Heart left ventricle (tissue), 13 donors: ENCODE data around the gene BIRC7.

Experiments
- CTCF ChIP-seq, 12 donors: fragments of 200-600 bp; sonication (generic) in 4 of 12; IDR thresholded peaks; one replicate each; pipeline versions ENCODE4 v1.5.0 to v1.8.0; 2018 to 2022; ENCODE audit warnings: antibody characterized with exemption in 12 of 12, mild to moderate bottlenecking in 5 of 12
- POLR2A ChIP-seq, 2 donors: fragments of 450-650 bp; IDR thresholded peaks; one replicate each; pipeline ENCODE4 v1.6.1; 2017; ENCODE audit warnings: antibody characterized with exemption in 2 of 2, mild to moderate bottlenecking in 2 of 2, moderate library complexity in 2 of 2
- donor health status: ischemic (EF 13 %, LVEDD 7.1; RV severe dilation, severe dysfunction).
- donor health status: DM: no; HTN: yes; CAD: no.
- donor health status: DM: no; HTN: no; CAD: no.
- donor health status: ischemic (EF 25% LVEDD 6.9; RV normal size, moderate dysfunction).
- donor health status: ischemic (EF 25% LVEDD 5.7; RV mildly dilated, moderate dysfunction).
- donor health status: ischemic (EF 35%, LVEDD 5.7; RV mildly dilated, moderate dysfunction).
- donor health status: nonischemic (EF 11% LVEDD 7.7; RV severe dilation, severe dysfunction).
- donor health status: DM: yes; HTN: yes; CAD: no.
- donor health status: PGD.
- donor health status: ischemic (EF 29% LVEDD 5.4; RV normal size, mild dysfunction).
- donor health status: nonischemic (EF 23%, LVEDD 6.1; RV moderate dilation, normal function).

- no peak for TF ChIP-seq CTCF (IDR thresholded peaks at IDR 0.05)
- TF ChIP-seq POLR2A (IDR thresholded peaks at IDR 0.05), result no peak
These were observed 38.9 kb downstream of the BIRC7 start for GRCh38 chr20:63274381-63275228.
